ENCODE measurements around the gene UTP15. TPM values are rescaled to one million over a fixed set of nuclear protein-coding genes. Genes with fewer than 3 reads are reported as not detected.

The UTP15 gene
- total RNA-seq, 1 experiment from 2014 or later: 38.8 TPM

DNA sequence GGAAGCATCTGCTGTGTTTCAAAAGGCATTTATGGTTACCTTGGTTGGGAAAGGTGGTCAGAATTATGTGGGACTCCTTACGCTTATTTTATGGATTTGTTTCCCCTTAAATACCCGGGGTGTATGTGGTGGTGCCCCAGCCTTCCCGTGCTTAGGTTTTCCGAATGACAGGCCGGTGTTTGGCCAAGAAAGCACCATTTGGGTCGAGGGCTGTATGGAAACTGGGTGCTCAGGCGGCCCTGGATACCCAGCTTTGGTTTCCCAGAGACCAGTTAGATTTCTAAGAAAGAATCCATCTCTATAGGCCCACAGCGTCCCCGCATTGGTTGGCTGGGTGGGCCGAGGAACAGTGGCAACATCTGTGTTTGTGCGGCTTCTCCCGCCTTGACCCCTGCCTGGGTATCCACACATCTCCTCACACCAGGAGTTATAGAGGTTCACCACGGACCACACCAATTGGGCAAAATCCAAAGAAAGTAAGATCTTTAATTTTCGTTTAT is 61.3 kb downstream of the UTP15 start:
- H3K36me3 ChIP-seq (ENCODE audit: control insufficient read depth, insufficient read depth, low read length): no peaks in the 10 kb centered on the region
- no peak for DNase-seq (ENCODE audit: low read depth, low spot score)
- in situ Hi-C loops (cut with HindIII; ENCODE audit: low pct_unique_long_range_greater_than_20kb, low sequenced_read_pairs): no loop called here
- H3K4me1 ChIP-seq (ENCODE audit: control insufficient read depth, insufficient read depth, low read length): peaks cover 63% of the 10 kb centered on the region
- intact Hi-C loops (cut with micrococcal nuclease; ENCODE audit: unreplicated experiment): loop anchor here (5.0 kb wide), 1 partner anchor 65 kb away; no protein-coding TSS in a partner anchor
- POLR2A ChIA-PET: no interaction called here
- ATAC-seq: no peak
- no peaks in the 10 kb centered on the region for H3K27me3 ChIP-seq (ENCODE audit: control insufficient read depth, insufficient read depth, low read length)
- no peaks in the 10 kb centered on the region for H3K9me3 ChIP-seq (ENCODE audit: control insufficient read depth, insufficient read depth, low read depth, low read length)
- CTCF ChIA-PET: interaction anchor here (0.5 kb wide), 1 partner anchor 34 kb away, joined by 3 read pairs; no protein-coding TSS in a partner anchor
- BruUV-seq (replicated peaks): no TSS peak
- H3K4me3 ChIP-seq (ENCODE audit: low read depth in 2 of 2, low read length in 2 of 2): peak overlapping the region; percentile 60 to 79
- no peak for TF ChIP-seq POLR2AphosphoS5 (IDR thresholded peaks at IDR 0.05; ENCODE audit: low read depth, low read length)
- TF ChIP-seq SIN3A (IDR thresholded peaks at IDR 0.05; ENCODE audit: borderline replicate concordance, insufficient read depth, low read depth, low read length): no peak
- TF ChIP-seq TCF7L2 (IDR thresholded peaks at IDR 0.05; ENCODE audit: low read depth, low read length): no peak
- TF ChIP-seq REST (IDR thresholded peaks at IDR 0.05; ENCODE audit: insufficient read depth in 1 of 2, low read depth in 2 of 2, low read length in 1 of 2): no peak
- TF ChIP-seq, protein P1, sequence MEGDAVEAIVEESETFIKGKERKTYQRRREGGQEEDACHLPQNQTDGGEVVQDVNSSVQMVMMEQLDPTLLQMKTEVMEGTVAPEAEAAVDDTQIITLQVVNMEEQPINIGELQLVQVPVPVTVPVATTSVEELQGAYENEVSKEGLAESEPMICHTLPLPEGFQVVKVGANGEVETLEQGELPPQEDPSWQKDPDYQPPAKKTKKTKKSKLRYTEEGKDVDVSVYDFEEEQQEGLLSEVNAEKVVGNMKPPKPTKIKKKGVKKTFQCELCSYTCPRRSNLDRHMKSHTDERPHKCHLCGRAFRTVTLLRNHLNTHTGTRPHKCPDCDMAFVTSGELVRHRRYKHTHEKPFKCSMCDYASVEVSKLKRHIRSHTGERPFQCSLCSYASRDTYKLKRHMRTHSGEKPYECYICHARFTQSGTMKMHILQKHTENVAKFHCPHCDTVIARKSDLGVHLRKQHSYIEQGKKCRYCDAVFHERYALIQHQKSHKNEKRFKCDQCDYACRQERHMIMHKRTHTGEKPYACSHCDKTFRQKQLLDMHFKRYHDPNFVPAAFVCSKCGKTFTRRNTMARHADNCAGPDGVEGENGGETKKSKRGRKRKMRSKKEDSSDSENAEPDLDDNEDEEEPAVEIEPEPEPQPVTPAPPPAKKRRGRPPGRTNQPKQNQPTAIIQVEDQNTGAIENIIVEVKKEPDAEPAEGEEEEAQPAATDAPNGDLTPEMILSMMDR (IDR thresholded peaks at IDR 0.05): no peak
- H3K27ac ChIP-seq (ENCODE audit: low read length): peak overlapping the region; percentile 90

- H3K4me3 ChIP-seq (ENCODE audit: low read depth in 2 of 2, low read length in 2 of 2): no peak overlapping the region
- H3K36me3 ChIP-seq (ENCODE audit: control insufficient read depth, insufficient read depth, low read length): no peaks in the 10 kb centered on the region
- no peaks in the 10 kb centered on the region for H3K27me3 ChIP-seq (ENCODE audit: control insufficient read depth, insufficient read depth, low read length)
- peaks cover 72% of the 10 kb centered on the region for H3K4me1 ChIP-seq (ENCODE audit: control insufficient read depth, insufficient read depth, low read length)
- in situ Hi-C loops (cut with HindIII; ENCODE audit: low pct_unique_long_range_greater_than_20kb, low sequenced_read_pairs) (no loop called here), intact Hi-C loops (cut with micrococcal nuclease; ENCODE audit: unreplicated experiment) (loop anchor here (5.0 kb wide), 1 partner anchor 63 kb away; no protein-coding TSS in a partner anchor)
- ChIA-PET CTCF (interaction anchor here (0.6 kb wide), 1 partner anchor 49 kb away, joined by 5 read pairs; no protein-coding TSS in a partner anchor), POLR2A (no interaction called here)
- H3K9me3 ChIP-seq (ENCODE audit: control insufficient read depth, insufficient read depth, low read depth, low read length): no peaks in the 10 kb centered on the region
- TF ChIP-seq, protein P1 (IDR thresholded peaks at IDR 0.05): no peak
- no peak for TF ChIP-seq TCF7L2 (IDR thresholded peaks at IDR 0.05; ENCODE audit: low read depth, low read length)
- no peak for TF ChIP-seq SIN3A (IDR thresholded peaks at IDR 0.05; ENCODE audit: borderline replicate concordance, insufficient read depth, low read depth, low read length)
- no peak for TF ChIP-seq REST (IDR thresholded peaks at IDR 0.05; ENCODE audit: insufficient read depth in 1 of 2, low read depth in 2 of 2, low read length in 1 of 2)
- TF ChIP-seq POLR2AphosphoS5 (IDR thresholded peaks at IDR 0.05; ENCODE audit: low read depth, low read length): no peak
- BruUV-seq (replicated peaks): no TSS peak
- no peak overlapping the region for H3K27ac ChIP-seq (ENCODE audit: low read length)
- ATAC-seq (no peak), DNase-seq (ENCODE audit: low read depth, low spot score) (no peak)
Measured at GRCh38 chr5:73629456-73629855, 63.9 kb downstream of the UTP15 start.

Measured in Panc1 (cell line).